Central memory CD4-positive, alpha-beta T cell (primary cell): ENCODE data around the gene ADAMTS13.
"Not testable (repeated sequence)": the region's sequence is repeated elsewhere in the genome, so short reads cannot be mapped to it uniquely, and the experiment has no call there.

Experiments
- DNase-seq: peaks from one replicate; pipeline ENCODE4 v3.0.0; 2022

The ADAMTS13 gene

GRCh38 chr9:133427658-133428348 lies 5.6 kb downstream of the ADAMTS13 start:
- DNase-seq: no peak

DNA sequence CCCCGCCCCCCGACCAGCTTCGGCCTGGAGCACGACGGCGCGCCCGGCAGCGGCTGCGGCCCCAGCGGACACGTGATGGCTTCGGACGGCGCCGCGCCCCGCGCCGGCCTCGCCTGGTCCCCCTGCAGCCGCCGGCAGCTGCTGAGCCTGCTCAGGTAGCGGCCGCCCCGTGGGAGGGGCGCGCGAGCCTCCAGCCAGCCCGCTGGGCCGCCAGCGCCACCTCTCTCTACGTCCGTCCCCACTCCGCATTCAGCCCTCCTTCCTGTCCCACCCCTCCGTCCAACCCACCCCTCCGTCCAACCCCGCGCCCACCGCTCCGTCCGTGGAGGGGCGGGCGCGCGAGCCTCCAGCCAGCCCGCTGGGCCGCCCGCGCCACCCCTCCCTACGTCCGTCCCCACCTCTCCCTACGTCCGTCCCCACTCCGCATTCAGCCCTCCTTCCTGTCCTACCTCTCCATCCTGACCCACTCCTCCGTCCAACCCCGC lies 6.5 kb downstream of the ADAMTS13 start:
- no peak for DNase-seq

DNA sequence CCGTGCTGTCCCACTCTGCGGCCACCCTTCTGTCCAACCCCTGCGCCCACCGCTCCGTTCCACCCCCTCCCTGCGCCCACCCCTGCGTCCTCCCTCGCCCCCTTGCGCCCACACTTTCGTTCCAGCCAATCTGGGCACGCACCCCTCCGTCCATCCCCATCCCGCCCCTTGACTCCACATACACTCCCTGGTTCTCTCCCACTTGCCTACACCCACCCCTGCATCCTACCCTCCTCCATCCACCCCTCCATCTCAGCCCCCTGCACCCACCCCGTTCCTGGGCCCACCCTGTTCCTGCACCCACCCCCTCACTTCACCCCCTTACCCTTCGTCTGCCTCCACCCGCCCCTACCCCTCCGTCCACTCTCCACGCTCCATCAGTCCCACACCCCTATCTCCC lies 7.0 kb downstream of the ADAMTS13 start:
- DNase-seq: no peak

GRCh38 chr9:133429641-133430161 lies 7.5 kb downstream of the ADAMTS13 start:
- no peak for DNase-seq

GRCh38 chr9:133430244-133430643 lies 8.1 kb downstream of the ADAMTS13 start:
- no peak for DNase-seq

- no peak for DNase-seq
These were observed 11.2 kb downstream of the ADAMTS13 start for GRCh38 chr9:133433351-133433843.

- DNase-seq: no peak
These were observed 14.5 kb downstream of the ADAMTS13 start for GRCh38 chr9:133436681-133437080.

- DNase-seq: no peak
These were observed 15.8 kb downstream of the ADAMTS13 start for GRCh38 chr9:133437753-133438531.

DNA sequence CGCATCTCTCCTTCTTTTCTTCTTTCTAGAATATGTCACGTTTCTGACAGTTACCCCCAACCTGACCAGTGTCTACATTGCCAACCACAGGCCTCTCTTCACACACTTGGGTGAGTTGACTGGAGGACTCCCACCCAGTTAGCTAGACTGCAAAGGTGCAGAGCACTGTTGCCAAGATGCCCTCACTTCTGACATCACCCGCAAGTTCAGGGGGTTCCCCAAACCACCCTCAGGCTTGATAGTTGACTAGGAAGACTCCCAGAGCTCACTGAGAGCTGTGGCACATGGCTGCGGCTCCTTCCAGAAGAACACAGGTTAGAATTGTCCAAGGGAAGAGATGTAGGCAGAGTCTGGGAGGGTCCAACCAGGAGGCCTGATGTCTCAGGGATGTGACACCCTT lies 17.2 kb downstream of the ADAMTS13 start:
- no peak for DNase-seq

GRCh38 chr9:133440874-133441273 lies 18.7 kb downstream of the ADAMTS13 start:
- DNase-seq: no peak

DNA sequence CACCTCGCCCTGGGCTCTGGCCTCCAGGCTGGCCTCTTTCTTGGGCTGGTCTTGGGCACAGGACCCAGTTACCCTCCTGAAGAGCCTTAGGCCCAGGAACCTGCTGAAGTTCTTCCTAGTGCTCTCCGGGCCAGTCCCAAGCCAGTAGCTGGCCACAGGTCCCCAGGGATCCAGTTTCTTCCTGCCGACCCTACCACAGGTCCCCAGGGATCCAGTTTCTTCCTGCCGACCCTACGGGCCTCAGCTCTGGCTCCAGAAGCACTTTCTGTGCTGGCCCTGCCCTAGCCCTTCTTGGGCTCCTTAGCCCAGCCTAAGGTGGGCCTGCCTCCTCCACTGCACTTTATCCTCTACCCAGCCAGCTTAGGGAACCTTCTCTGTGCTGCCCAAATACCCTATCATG lies 19.4 kb downstream of the ADAMTS13 start:
- DNase-seq: no peak

- no peak for DNase-seq
These were observed 21.1 kb downstream of the ADAMTS13 start for GRCh38 chr9:133443248-133443647.

DNA sequence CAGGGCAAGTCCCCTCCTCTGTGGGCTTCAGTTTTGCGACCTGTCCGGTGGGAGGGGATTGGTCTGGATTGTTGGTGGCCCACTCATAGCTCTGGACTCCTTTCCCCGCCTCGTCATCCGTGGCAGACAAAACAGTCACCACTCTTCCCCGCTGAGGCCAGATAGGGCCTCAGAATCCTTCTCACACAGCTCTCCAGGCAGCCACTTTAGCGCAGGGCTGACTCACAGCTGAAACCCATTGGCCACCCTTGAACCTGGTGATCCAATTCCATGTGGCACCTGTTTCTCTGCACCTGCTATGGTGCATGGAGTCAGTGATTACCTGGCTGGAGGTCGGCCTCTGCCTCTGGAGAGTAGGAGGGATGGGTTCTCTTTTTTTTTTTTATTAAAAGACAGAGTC lies 21.8 kb downstream of the ADAMTS13 start:
- no peak for DNase-seq

DNA sequence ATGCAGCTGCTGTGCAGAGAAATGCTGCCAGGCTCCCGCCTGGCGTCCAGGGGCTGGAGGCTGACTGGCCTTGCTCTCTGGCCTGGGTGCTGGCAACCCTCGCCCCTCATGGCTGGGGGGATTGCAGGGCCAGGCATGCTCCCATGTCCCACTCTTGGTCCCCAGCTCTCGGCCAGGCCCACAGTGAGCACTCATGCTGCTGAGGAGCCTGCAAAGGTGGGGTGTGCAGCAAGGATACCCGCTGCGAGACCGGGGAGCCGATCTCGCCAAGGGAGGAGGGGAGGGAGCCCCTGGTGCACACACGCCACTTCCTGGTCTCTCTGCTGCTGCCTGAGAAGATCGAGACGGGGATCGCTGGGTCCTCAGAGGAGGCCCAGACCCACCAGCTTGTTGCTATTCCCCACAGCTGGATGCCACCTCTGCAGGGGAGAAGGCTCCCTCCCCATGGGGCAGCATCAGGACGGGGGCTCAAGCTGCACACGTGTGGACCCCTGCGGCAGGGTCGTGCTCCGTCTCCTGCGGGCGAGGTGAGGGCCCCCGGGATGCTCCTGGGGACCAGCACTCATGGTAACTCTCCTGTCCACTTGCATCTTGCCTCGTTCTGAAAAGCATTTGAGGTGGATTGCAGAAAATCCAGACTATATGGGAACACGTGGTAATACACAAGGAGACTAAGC lies 23.3 kb downstream of the ADAMTS13 start:
- no peak for DNase-seq

DNA sequence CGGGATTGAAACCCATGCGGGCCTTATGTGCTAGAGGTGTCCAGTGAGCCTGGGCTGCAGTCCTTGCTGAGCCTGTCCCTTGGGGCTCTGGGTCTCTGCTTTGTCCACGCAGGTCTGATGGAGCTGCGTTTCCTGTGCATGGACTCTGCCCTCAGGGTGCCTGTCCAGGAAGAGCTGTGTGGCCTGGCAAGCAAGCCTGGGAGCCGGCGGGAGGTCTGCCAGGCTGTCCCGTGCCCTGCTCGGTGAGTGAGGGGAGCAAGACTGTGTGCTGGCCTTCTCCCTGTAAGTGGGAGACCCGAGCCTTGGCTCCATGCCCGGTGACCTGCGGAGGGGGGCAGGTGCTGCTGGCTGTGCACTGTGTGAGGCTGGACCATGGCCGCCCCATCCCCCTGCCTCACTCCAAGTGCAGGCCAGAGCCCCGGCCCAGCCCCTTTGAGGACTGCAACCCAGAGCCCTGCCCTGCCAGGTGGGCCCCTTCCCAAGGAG lies 26.4 kb downstream of the ADAMTS13 start:
- DNase-seq: no peak

GRCh38 chr9:133449760-133450159 lies 27.6 kb downstream of the ADAMTS13 start:
- no peak for DNase-seq

DNA sequence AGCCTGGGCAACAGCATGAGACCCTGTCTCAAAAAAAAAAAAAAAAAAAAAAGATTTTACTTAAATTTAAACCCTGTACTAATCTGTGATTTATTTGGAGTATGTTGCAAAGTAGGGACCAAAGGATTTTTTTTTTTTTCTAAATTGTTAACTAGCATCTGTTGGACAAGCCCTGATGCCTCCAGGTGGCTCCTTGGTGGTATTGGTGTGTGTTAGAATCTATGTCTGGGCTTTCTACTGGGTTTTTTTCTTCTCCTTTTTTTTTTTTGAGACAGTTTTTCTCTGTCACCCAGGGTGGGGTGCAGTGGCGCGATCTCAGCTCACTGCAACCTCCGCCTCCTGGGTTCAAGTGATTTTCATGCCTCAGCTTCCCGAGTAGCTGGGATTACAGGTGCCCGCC lies 29.7 kb downstream of the ADAMTS13 start:
- not testable (repeated sequence) for DNase-seq

GRCh38 chr9:133452562-133452961 lies 30.4 kb downstream of the ADAMTS13 start:
- no peak for DNase-seq

- DNase-seq: no peak
These were observed 31.5 kb downstream of the ADAMTS13 start for GRCh38 chr9:133453651-133454050.

- no peak for DNase-seq
These were observed 32.2 kb downstream of the ADAMTS13 start for GRCh38 chr9:133454325-133454724.

DNA sequence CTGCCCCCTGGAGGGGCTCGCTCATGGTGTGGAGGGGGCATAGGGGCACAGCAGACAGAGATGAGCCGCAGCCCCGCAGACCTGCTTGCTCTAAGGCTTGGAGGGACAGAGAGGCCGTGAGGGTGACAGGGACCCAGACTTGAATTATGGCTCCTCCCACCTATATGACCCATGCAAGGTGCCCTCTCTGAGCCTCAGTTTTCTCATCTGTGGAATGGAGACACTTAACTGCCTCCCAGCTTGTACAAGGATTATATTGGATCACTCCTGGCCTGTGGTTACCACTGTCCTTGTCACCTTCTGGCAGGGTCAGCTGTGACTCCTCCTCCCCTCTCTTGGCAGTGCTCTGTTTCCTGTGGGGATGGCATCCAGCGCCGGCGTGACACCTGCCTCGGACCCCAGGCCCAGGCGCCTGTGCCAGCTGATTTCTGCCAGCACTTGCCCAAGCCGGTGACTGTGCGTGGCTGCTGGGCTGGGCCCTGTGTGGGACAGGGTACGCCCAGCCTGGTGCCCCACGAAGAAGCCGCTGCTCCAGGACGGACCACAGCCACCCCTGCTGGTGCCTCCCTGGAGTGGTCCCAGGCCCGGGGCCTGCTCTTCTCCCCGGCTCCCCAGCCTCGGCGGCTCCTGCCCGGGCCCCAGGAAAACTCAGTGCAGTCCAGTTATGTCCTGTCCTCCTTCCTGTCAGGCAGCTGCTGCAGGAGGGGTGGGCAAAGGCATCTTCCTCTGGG lies 32.9 kb downstream of the ADAMTS13 start:
- DNase-seq: no peak

- no peak for DNase-seq
These were observed 33.8 kb downstream of the ADAMTS13 start for GRCh38 chr9:133455936-133456335.
